ENCODE measurements around the gene SMTN.

GRCh38 chr22:31040542-31041398 is 40.3 kb upstream of the SMTN start:
- TF ChIP-seq REST (IDR thresholded peaks at IDR 0.05; ENCODE audit: insufficient replicate concordance, low read depth) = no peak
- TF ChIP-seq CTCF (IDR thresholded peaks at IDR 0.05; ENCODE audit: insufficient read depth, low read length) = no peak
- TF ChIP-seq GABPA (IDR thresholded peaks at IDR 0.05; ENCODE audit: low read depth) = no peak

Measured in HL-60 (cell line).